ENCODE measurements around the gene ETS2.

ETS2 gene

GRCh38 chr21:38780879-38781278 is 24.9 kb upstream of the ETS2 start:
- no peak for DNase-seq (ENCODE audit: low read depth)

- DNase-seq (ENCODE audit: low read depth) = no peak
Measured at GRCh38 chr21:38784458-38785266, 21.1 kb upstream of the ETS2 start.

- no peak for DNase-seq (ENCODE audit: low read depth)
Measured at GRCh38 chr21:38785483-38785882, 20.2 kb upstream of the ETS2 start.

- no peak for DNase-seq (ENCODE audit: low read depth)
Measured at GRCh38 chr21:38787016-38787415, 18.7 kb upstream of the ETS2 start.

GRCh38 chr21:38787461-38788274 is 18.1 kb upstream of the ETS2 start:
- DNase-seq (ENCODE audit: low read depth) = no peak

GRCh38 chr21:38788275-38788905 is 17.3 kb upstream of the ETS2 start:
- DNase-seq (ENCODE audit: low read depth) = no peak

- DNase-seq (ENCODE audit: low read depth) = no peak
Measured at GRCh38 chr21:38789275-38789674, 16.5 kb upstream of the ETS2 start.

- DNase-seq (ENCODE audit: low read depth) = no peak
Measured at GRCh38 chr21:38790059-38790458, 15.7 kb upstream of the ETS2 start.

GRCh38 chr21:38790961-38791360 is 14.8 kb upstream of the ETS2 start:
- no peak for DNase-seq (ENCODE audit: low read depth)

GRCh38 chr21:38792676-38793459 is 12.9 kb upstream of the ETS2 start:
- no peak for DNase-seq (ENCODE audit: low read depth)

GRCh38 chr21:38793926-38794713 is 11.6 kb upstream of the ETS2 start:
- DNase-seq (ENCODE audit: low read depth) = no peak

- DNase-seq (ENCODE audit: low read depth) = no peak
Measured at GRCh38 chr21:38794978-38795377, 10.8 kb upstream of the ETS2 start.

- no peak for DNase-seq (ENCODE audit: low read depth)
Measured at GRCh38 chr21:38795475-38795874, 10.3 kb upstream of the ETS2 start.

GRCh38 chr21:38796424-38796823 is 9.3 kb upstream of the ETS2 start:
- no peak for DNase-seq (ENCODE audit: low read depth)

- DNase-seq (ENCODE audit: low read depth) = no peak
Measured at GRCh38 chr21:38797470-38797869, 8.3 kb upstream of the ETS2 start.

GRCh38 chr21:38798081-38798480 is 7.6 kb upstream of the ETS2 start:
- DNase-seq (ENCODE audit: low read depth) = no peak

GRCh38 chr21:38798481-38798882 is 7.2 kb upstream of the ETS2 start:
- no peak for DNase-seq (ENCODE audit: low read depth)

- DNase-seq (ENCODE audit: low read depth) = no peak
Measured at GRCh38 chr21:38800046-38800758, 5.5 kb upstream of the ETS2 start.

- DNase-seq (ENCODE audit: low read depth) = no peak
Measured at GRCh38 chr21:38800924-38801744, 4.6 kb upstream of the ETS2 start.
